Stimulated activated CD4-positive, alpha-beta T cell treated with anti-CD3 and anti-CD28 coated beads, Interleukin-4, amount 100 ng/mL, for 24 hours (primary cell): ENCODE results near the gene HIF1A.
"Not testable (repeated sequence)": the region's sequence is repeated elsewhere in the genome, so short reads cannot be mapped to it uniquely, and the experiment has no call there.

Experiments used
- DNase-seq: peaks from one replicate; pipeline ENCODE4 v3.0.0-alpha.2; 2020

Gene HIF1A

DNA sequence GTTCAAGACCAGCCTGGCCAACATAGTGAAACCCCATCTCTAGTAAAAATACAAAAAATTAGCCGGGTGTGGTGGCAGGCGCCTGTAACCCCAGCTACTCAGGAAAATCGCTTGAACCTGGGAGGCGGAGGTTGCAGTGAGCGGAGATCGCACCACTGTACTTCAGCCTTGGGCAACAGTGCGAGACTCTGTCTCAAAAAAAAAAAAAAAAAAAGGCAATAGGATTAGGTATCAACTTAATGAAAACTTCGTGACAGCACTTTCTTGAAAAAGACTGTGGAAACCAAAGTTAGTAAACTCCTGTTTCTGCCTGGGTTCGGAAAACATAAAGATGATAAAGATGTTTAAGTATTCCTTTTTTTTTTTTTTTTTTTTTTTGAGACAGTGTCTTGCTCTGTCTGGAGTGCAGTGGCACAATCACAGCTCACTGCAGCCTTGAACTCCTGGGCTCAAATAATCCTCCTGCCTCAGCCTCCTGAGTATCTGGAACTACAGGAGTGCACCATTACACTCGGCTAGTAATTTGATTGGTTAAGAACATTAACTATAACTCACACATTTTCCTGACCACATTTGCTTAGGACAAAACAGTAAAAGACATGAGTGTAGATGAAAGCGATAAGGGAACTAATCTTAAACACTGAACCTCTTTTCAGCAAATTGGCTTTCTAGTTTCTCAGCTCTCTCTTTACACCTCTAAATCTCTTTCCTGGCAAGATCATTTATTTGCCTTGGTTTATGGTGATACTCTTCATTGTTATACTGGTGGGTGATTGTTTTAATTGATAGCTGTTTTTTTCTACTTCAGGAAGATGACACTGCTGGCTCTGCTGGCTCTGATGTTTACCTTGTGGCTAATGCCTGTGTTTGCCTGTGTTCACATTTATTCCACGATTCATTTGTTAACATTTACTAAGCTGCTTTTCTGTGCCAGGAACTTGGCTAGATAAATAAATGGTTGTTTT, 15.8 kb downstream of the HIF1A start:
- DNase-seq: no peak

DNA sequence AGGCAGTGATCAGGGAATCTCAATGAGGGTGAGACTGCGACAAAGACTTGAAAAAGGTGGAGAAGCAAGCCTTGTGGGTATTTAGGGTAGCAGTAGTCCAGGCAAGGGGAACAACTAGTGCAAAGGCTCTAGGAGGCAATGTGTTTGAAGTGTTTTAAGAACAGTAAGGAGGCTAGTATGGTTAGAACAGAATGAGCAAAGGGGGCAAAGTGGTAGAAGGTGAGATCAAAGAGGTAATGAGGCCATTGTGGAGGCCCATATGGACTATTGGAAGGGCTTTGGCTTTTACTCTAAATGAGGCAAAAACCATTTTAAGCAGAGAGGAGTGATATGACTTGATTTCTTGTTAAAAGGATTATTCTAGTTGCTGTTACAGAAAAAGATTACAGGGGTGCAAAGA, 16.8 kb downstream of the HIF1A start:
- no peak for DNase-seq

DNA sequence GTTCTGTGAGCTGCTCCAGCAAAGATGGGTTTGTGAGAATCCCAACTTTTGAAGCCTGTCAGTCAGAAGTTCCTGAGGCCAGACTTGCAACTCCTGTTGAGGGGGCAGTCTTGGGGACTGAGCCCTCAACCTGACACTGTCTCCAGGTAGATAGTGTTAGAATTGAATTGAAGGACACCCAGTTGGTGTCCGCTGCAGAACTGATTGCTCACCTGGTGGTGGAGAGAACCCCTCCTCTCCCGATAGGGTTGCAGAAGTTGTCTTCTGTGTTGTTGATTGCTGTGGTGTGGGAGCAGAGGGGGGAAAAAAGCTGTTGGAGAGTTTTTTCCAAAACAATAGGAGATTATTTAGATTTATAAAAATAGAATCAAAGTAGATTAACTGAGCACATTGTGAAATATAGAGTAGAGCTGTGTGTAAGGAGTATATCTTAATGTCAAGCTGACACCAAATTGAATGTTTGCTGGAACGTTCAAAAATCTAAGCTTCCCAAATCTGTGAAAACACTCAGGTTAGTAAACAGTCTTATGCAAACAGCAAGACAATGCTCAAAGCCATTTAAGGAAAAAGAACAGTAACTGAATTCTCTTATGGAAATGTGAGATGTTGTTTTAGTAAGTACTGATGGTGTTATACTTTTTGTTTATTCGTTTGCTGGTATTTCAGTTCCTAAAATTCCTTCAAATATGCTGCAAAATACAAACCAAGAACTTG, 18.6 kb downstream of the HIF1A start:
- DNase-seq: no peak

DNA sequence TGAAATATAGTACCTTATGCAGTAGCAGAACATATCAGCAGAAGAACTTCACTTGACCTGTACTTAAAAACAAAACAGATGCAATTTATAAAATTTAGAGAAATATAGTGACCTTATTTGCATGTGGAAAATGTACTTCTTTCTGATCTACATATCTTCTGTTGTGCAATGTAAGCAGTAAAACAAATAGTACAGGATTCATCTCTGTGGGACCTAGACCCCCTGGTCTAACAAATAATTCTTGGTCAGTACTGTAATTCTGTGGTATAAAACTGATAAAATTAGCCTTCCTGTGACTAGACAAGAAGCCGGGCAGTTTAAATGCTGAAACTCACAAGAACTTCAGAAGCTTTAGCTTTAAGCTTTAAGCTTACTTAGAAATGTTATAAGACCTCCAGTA, 21.6 kb downstream of the HIF1A start:
- DNase-seq: no peak

DNA sequence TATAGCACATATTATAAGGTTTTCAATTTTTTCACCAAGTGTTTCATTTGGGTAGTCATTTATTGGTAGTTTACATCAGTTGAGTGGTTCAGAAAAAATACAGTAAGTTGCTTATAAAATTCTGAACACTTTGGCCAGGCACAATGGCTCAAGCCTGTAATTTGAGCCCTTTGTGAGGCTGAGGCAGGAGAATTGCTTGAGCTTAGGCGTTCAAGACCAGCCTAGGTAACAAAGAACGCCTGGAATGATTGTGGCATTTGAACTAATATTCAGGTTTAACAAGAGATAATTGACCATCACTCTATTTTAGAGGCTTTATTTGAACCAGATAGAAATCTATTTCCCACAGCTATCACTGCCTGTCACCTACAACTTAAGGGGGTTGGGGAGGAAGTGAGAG, 22.7 kb downstream of the HIF1A start:
- DNase-seq: no peak

DNA sequence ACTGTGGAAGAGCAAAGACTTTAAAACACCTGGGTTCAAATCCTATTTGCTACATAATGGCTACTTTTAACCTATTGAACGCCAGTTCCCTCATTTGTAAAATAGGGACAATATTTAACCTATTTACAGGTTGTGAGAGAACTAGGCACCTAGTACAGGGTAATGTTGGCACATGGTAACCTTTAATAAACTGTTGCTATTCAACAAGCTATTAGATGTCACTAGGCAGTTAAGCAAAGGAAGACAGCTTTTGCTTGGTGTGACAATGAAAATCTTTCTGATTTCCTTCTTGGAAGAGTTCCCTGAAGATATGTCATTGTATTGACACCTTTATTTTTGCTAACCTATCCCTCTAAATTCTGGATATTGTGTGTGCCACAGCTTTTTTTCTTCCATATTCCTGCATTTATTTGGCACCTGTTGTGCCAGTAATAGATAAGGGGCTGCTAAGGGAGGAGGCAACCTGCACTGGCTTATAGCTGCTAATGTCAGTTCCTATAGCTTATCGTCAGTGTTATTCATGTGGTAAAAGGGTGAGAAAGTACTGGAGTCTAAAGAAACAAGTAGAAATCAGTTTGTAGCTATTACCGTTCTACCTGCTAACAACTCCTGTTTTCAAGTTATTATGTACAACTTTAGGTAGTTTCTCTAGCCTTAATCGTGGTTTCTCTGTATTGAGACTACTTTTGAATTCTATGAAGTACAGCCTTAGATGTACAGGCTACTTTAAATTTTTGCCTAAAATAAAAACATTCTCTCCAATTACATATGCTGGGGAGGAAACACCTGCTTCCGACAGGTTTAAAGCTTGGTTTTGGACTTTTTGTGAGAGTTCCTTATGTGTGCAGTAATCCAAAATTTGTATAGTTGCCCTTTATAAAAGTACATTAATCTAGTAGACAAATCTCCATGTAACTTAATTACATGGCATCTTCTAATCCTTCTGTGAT, 24.3 kb downstream of the HIF1A start:
- no peak for DNase-seq

DNA sequence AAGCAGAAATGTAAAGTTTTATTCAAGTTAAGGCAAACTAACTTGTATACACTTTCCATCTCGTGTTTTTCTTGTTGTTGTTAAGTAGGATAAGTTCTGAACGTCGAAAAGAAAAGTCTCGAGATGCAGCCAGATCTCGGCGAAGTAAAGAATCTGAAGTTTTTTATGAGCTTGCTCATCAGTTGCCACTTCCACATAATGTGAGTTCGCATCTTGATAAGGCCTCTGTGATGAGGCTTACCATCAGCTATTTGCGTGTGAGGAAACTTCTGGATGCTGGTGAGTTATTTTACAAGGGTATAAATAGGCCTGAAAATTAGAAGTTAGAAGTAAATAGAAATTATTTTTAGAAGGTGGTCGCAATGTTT, 25.0 kb downstream of the HIF1A start:
- no peak for DNase-seq

DNA sequence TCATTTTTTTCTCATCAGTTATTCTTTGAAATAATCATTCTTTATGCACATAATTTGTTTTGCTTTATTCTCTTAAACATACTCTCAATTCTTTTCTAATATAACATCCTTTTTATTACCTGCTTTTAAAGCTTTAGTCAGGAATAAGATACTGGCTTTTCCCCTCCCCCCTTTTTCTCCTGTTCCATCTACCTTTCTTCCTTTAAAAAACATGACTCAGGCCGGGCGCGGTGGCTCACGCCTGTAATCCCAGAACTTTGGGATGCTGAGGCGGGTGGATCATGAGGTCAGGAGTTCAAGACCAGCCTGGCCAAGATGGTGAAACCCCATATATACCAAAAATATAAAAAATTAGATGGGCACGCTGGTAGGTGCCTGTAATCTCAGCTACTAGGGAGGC, 25.4 kb downstream of the HIF1A start:
- no peak for DNase-seq

DNA sequence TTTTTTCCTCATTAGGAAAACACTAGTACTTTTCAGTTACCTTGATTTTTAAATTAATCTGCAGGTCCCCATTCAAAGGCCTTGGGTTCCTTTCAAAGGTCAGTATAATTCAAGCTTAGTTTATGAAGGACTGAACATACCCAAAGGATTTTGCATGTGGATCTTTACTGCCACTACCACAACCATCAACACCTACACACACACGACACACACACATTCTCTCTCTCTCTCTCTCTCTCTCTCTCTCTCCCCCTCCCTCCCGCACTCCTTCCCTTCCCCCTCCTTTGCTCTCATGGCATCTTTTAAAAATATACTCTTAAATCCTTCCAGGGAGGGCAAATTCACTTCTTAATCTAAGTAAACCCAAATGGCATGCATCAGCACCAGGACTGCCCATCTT, 28.8 kb downstream of the HIF1A start:
- no peak for DNase-seq

DNA sequence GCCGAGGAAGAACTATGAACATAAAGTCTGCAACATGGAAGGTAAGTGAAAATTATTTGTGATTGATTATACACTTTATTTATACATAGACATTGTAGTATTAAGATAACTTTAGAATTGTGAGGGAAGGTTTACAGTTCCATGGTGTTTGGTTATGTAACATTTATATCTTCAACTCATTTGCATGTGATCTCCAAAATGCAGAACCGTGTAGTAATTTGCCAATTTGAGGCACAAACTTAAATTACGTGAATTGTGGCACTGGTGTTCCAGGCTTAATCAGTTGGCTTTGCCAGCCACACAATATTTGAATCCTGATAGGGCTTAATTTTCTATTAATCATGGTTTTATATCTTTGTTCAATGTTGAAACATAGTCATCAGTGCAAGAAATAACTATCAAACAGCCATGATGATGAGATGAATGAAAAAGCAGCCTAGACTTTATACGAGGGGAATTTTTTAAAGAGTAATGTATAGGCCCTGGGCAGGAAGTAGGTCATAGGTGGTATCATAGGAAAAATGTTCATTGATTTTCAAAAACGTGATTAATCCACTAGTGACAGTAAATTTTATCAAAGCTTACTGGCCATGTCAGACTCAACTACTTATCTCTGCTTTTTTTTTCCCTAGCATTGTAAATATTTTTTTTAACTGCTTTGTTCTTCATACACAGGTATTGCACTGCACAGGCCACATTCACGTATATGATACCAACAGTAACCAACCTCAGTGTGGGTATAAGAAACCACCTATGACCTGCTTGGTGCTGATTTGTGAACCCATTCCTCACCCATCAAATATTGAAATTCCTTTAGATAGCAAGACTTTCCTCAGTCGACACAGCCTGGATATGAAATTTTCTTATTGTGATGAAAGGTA, 31.7 kb downstream of the HIF1A start:
- DNase-seq: no peak

DNA sequence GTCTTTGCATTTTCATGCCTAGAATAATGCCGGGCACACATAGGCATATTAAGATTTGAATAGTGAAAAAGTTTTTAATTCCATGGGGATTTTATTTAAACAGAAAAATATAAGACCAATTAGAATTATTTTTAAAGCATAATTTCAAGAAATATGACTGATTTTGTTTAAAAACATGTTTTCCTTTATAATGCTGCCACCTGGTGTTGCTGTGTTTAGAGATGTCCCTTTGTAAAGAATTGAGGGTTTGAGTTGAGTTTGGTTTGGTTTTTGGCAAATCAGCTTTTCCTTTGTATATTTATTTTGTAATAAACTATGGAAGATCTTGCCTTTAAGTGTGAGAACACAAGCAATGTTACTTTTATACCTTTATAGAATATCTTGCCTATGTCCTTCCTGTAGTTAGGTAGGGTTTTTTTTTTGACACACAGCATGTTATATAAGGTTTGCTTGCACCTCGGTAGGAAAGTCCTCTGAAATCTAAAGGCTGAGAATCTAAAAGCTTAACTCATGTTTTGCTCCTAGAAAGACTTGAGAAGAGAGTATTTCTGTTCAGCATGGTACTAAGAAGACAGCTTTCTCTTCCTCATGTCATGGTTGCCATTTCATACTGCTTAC, 35.6 kb downstream of the HIF1A start:
- no peak for DNase-seq

DNA sequence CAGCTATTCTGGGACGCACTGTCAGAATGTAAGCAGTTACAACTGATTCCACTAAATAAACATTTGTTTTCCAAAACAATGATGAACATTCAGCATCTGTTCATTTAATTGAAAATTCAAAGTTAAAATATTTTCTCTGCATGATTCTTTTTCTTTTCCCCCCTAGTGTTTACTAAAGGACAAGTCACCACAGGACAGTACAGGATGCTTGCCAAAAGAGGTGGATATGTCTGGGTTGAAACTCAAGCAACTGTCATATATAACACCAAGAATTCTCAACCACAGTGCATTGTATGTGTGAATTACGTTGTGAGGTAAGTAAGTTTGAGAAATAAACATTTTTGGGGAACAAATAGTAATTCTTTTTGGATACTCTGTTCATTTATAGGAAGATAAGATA, 38.7 kb downstream of the HIF1A start:
- DNase-seq: no peak

DNA sequence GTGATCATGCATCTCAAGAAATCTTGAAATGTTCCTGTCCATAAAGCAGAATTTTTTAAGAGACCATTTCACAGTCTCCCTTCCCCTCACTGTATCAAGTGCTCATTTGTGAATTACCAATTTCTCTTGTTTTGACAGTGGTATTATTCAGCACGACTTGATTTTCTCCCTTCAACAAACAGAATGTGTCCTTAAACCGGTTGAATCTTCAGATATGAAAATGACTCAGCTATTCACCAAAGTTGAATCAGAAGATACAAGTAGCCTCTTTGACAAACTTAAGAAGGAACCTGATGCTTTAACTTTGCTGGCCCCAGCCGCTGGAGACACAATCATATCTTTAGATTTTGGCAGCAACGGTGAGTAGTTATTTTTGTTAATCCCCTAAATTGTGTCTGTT, 41.4 kb downstream of the HIF1A start:
- no peak for DNase-seq

DNA sequence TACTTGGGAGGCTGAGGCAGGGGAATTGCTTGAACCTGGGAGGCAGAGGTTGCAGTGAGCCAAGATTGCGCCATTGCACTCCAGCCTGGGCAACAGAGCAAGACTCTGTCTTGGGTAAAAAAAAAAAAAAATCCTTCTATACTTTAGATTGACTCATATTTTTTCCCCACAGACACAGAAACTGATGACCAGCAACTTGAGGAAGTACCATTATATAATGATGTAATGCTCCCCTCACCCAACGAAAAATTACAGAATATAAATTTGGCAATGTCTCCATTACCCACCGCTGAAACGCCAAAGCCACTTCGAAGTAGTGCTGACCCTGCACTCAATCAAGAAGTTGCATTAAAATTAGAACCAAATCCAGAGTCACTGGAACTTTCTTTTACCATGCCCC, 42.6 kb downstream of the HIF1A start:
- DNase-seq: no peak

DNA sequence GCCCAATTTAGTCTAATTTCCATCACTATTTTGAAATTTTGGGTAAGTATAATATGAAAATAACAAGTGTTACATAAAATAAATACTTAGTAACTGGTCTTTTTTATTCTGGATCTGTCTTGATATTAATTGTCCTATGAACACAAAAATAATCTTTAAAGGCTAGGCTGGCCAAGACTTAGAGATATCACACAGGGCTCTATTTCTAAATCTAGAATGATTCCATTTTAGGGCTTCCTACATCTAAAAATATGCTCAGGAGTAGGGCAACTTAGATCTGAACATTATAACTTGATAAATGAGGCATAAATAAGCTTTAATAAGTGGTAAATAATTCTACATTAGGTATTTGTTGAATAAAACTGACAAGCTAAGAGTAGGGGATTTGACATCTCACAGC, 43.8 kb downstream of the HIF1A start:
- DNase-seq: no peak

DNA sequence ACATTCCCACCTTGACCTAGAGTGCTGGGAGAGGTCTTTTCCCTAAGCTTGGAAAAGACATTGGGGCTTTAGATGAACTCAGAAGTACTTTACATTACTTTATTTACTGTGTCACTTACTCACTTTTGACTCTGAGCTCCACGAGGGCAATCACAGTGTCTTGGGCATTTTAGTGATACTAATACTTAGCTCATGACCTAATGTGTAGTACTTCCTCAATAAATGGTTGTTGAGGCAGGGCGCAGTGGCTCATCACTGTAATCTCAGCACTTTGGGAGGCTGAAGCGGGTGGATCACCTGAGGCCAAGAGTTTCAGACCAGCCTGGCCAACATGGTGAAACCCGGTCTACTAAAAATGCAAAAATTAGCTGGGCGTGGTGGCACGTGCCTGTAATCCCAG, 47.1 kb downstream of the HIF1A start:
- no peak for DNase-seq

DNA sequence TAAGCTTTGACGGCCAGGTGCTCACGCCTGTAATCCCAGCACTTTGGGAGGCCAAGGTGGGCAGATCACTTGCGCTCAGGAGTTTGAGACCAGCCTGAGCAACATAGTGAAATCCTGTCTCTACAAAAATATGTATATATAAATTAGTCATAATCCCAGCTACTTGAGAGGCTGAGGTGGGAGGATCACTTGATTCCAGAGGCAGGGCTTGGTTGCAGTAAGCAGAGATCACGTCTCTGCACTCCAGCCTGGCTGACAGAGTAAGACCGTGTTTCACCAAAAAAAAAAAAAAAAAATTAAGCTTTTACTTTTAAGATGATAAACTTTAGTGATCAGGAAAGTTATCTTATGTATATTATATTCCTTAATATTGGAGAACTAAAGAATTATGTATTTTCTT, 48.9 kb downstream of the HIF1A start:
- no peak for DNase-seq

DNA sequence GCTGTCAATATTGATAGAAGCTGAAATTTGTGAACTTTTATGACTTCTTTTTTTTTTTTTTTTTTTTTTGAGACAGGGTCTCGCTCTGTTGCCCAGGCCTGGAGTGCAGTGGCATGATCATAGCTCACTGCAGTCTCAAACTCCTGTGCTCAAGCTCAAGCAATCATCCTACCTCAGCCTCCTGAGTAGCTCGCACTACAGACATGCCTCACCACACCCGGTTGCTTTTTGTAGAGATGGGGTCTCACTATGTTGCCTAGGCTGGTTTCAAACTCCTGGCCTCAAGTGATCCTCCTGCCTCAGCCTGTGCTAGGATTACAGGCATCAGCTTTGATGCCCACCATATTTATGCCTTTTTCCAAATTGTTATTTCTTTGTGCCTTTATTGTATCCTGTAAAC, 51.0 kb downstream of the HIF1A start:
- DNase-seq: not testable (repeated sequence)

DNA sequence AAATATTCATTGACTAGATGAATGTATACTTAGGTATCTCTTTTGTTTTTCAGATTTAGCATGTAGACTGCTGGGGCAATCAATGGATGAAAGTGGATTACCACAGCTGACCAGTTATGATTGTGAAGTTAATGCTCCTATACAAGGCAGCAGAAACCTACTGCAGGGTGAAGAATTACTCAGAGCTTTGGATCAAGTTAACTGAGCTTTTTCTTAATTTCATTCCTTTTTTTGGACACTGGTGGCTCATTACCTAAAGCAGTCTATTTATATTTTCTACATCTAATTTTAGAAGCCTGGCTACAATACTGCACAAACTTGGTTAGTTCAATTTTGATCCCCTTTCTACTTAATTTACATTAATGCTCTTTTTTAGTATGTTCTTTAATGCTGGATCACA, 51.6 kb downstream of the HIF1A start:
- DNase-seq: no peak

DNA sequence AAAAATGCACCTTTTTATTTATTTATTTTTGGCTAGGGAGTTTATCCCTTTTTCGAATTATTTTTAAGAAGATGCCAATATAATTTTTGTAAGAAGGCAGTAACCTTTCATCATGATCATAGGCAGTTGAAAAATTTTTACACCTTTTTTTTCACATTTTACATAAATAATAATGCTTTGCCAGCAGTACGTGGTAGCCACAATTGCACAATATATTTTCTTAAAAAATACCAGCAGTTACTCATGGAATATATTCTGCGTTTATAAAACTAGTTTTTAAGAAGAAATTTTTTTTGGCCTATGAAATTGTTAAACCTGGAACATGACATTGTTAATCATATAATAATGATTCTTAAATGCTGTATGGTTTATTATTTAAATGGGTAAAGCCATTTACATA, 52.0 kb downstream of the HIF1A start:
- no peak for DNase-seq

DNA sequence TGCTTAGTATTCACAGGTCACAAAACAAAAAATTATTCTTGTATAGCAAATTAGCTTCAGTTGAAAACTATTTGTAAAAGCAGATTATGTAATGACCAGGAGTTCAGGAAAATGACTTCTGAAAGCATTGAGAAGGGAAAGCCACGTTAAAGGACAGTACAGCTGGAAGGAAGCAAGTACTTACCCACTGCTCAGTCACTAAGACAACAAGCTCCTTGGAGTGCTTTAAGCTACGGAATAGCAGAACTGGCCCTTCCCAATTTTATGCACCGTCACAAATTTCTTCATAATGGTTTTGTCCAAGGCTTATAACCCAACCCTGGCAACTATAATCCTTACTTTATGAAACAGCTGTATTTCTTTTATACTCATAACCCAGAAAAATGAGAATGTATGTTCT, 54.0 kb downstream of the HIF1A start:
- no peak for DNase-seq

DNA sequence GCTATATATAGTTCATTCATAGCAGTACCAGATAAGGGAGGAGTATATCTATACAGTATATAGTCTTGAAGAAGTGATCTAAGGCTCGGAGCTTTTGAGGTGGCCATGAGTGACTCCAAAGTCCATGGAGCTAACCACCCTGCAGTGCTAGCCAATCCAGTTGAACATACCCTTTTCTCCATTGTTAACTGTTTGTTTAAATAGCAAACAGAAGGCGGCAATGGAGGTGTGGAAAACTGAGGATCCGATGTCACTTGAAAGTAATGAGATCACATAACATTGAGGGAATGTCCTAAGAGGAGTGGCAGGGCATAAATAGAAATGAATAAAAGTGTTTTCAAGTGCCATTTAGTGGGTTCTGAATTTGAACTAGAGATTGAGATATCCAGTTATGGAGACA, 54.6 kb downstream of the HIF1A start:
- DNase-seq: no peak
